Osteocyte (in vitro differentiated cells): ENCODE measurements around the gene AP1AR. TPM values are rescaled to one million over a fixed set of nuclear protein-coding genes. Genes with fewer than 3 reads are reported as not detected.

ENCODE experiments used
- DNase-seq: peaks from one replicate; pipeline ENCODE4 v3.0.0; 2021; ENCODE audit warnings: mixed read lengths; ENCODE audit not compliant: unreplicated experiment; ENCODE audit errors: extremely low spot score
- H3K27ac Mint-ChIP-seq: one replicate; pipeline ENCODE4 v1.8.0; 2021; ENCODE audit warnings: mild to moderate bottlenecking, mixed read lengths; ENCODE audit not compliant: unreplicated experiment
- H3K27me3 Mint-ChIP-seq: one replicate; pipeline ENCODE4 v1.8.0; 2021; ENCODE audit warnings: mixed read lengths; ENCODE audit not compliant: unreplicated experiment
- H3K36me3 Mint-ChIP-seq: one replicate; pipeline ENCODE4 v1.8.0; 2021; ENCODE audit warnings: mixed read lengths; ENCODE audit not compliant: unreplicated experiment
- H3K4me1 Mint-ChIP-seq: one replicate; pipeline ENCODE4 v1.8.0; 2021; ENCODE audit warnings: mixed read lengths; ENCODE audit not compliant: unreplicated experiment
- H3K4me3 Mint-ChIP-seq: one replicate; pipeline ENCODE4 v1.8.0; 2021; ENCODE audit warnings: mild to moderate bottlenecking, moderate library complexity, mixed read lengths; ENCODE audit not compliant: unreplicated experiment
- H3K9me3 Mint-ChIP-seq: one replicate; pipeline ENCODE4 v1.8.0; 2021; ENCODE audit warnings: mixed read lengths; ENCODE audit not compliant: unreplicated experiment
- CTCF ChIP-seq: fragments of 200-600 bp; sonication (generic); IDR thresholded peaks from 2 replicates; pipeline ENCODE4 v1.5.0; 2021; ENCODE audit warnings: antibody characterized with exemption, mild to moderate bottlenecking, moderate library complexity
- total RNA-seq: library from RNA; stranded (reverse); gene quantifications from 2 replicates; pipeline ENCODE4 v1.2.1, GENCODE V29; 2021

Gene AP1AR
- total RNA-seq, 1 donor from 2014 or later = 13.4 TPM

- no peak for TF ChIP-seq CTCF
- no peaks in the 10 kb centered on the region for H3K9me3 Mint-ChIP-seq
- no peak for DNase-seq
- H3K27ac Mint-ChIP-seq = peak overlapping the region; percentile 79
- H3K36me3 Mint-ChIP-seq = peaks cover 3% of the 10 kb centered on the region
- H3K27me3 Mint-ChIP-seq = no peaks in the 10 kb centered on the region
- H3K4me1 Mint-ChIP-seq = peaks cover 20% of the 10 kb centered on the region
- peak overlapping the region; percentile 89 for H3K4me3 Mint-ChIP-seq
Measured at GRCh38 chr4:112284166-112284565, 52.6 kb downstream of the AP1AR start.

GRCh38 chr4:112284662-112285411 lies 53.2 kb downstream of the AP1AR start:
- no peak for DNase-seq
- peak overlapping the region; percentile 79 for H3K27ac Mint-ChIP-seq

GRCh38 chr4:112287258-112287989 lies 55.8 kb downstream of the AP1AR start:
- no peaks in the 10 kb centered on the region for H3K27me3 Mint-ChIP-seq
- no peak overlapping the region for H3K27ac Mint-ChIP-seq
- TF ChIP-seq CTCF = no peak
- no peak for DNase-seq
- no peaks in the 10 kb centered on the region for H3K36me3 Mint-ChIP-seq
- H3K4me3 Mint-ChIP-seq = no peak overlapping the region
- H3K4me1 Mint-ChIP-seq = peaks cover 20% of the 10 kb centered on the region
- H3K9me3 Mint-ChIP-seq = no peaks in the 10 kb centered on the region

More at GRCh38 chr4:112284662-112285411, 53.2 kb downstream of the AP1AR start:
- peaks cover 20% of the 10 kb centered on the region for H3K4me1 Mint-ChIP-seq
- no peaks in the 10 kb centered on the region for H3K27me3 Mint-ChIP-seq
- H3K4me3 Mint-ChIP-seq = peak overlapping the region; percentile 89
- H3K9me3 Mint-ChIP-seq = no peaks in the 10 kb centered on the region
- no peak for TF ChIP-seq CTCF
- H3K36me3 Mint-ChIP-seq = peaks cover 3% of the 10 kb centered on the region

GRCh38 chr4:112288455-112288854 lies 56.9 kb downstream of the AP1AR start:
- no peaks in the 10 kb centered on the region for H3K27me3 Mint-ChIP-seq
- peaks cover 18% of the 10 kb centered on the region for H3K4me1 Mint-ChIP-seq
- no peaks in the 10 kb centered on the region for H3K9me3 Mint-ChIP-seq
- H3K27ac Mint-ChIP-seq = no peak overlapping the region
- no peak overlapping the region for H3K4me3 Mint-ChIP-seq
- no peaks in the 10 kb centered on the region for H3K36me3 Mint-ChIP-seq
- no peak for TF ChIP-seq CTCF
- DNase-seq = no peak
